Measurements from ENCODE around the gene PRKCA. TPM values are rescaled to one million over a fixed set of nuclear protein-coding genes. Genes with fewer than 3 reads are reported as not detected.
A peak's percentile ranks its signal among the peaks of the same experiment; 100 is the strongest.

Gene PRKCA
- total and polyA plus RNA-seq, 4 donors = 3.0 to 14.1 (median 5.4) TPM

DNA sequence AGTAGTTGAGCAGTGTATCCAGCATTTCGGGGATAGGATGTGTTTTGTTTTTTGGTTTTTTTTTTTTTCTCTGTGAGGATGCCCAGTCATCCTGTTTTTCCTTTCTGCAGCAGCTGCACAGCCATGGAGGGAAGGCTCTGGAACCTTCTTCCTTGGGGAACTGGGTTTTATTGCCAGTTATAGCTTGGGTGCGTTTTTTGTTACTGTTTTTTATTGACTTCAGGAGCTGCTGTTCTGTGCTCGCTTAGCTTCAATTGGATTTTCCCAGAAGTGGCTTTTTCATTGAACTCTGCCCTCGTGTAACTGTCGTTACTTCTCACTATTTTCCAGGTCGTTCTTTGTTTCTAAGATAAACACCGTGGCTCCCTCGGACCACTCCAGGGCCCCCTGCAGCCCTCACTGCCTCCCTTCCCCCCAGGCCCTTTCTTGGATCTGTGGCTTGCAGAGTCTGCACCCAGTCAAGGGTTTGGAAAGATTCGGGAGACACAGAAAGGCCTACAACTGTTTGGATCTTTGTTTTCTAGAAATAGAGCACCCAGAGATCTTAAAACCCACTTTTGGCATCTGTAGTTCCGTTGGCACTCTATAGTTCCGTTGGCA is 412.8 kb downstream of the PRKCA start (continued):
- TF ChIP-seq HNF4G (IDR thresholded peaks at IDR 0.05) (no peak), HNF4A (conservative IDR thresholded peaks at IDR 0.05) (no peak), RXRA (IDR thresholded peaks at IDR 0.05) (no peak), NR2F2 (IDR thresholded peaks at IDR 0.05) (no peak), GABPA (IDR thresholded peaks at IDR 0.05 in 1 of 2, conservative IDR thresholded peaks at IDR 0.05 in 1 of 2) (no peak), FOXA1 (IDR thresholded peaks at IDR 0.05) (no peak)
- TF ChIP-seq, protein P1, sequence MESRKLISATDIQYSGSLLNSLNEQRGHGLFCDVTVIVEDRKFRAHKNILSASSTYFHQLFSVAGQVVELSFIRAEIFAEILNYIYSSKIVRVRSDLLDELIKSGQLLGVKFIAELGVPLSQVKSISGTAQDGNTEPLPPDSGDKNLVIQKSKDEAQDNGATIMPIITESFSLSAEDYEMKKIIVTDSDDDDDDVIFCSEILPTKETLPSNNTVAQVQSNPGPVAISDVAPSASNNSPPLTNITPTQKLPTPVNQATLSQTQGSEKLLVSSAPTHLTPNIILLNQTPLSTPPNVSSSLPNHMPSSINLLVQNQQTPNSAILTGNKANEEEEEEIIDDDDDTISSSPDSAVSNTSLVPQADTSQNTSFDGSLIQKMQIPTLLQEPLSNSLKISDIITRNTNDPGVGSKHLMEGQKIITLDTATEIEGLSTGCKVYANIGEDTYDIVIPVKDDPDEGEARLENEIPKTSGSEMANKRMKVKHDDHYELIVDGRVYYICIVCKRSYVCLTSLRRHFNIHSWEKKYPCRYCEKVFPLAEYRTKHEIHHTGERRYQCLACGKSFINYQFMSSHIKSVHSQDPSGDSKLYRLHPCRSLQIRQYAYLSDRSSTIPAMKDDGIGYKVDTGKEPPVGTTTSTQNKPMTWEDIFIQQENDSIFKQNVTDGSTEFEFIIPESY (IDR thresholded peaks at IDR 0.05) = no peak

DNA sequence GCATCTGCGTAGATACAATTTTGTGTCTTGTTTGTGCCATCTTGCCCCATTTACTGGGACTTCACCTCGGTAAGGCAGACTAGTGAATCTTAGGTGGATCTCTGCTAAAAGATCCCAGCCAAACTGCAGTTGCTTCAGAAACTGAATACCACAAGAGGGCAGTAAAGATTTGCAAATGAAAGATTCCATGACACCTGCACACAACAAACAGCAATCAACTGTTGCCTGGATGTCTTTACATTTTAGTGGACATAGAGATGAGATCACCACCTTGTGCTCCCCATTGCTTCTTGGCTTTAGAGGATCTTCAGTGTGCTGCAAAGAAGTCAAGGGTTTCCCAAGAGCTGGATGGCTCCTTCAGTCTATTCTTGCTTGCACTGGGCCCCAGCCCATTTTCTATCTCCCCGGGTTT is 413.3 kb downstream of the PRKCA start:
- Histone ChIP-seq H3K36me3 (ENCODE audit: control insufficient read depth in 4 of 4, insufficient read depth in 3 of 4, low read depth in 1 of 4, low read length in 3 of 4) (no peaks in the 10 kb centered on the region), H3K9me3 (ENCODE audit: control insufficient read depth in 4 of 4, low read length in 3 of 4) (no peaks in the 10 kb centered on the region), H3K4me3 (ENCODE audit: low read depth in 1 of 3, low read length in 3 of 3) (no peak overlapping the region), H3K4me1 (ENCODE audit: control insufficient read depth in 4 of 4, insufficient read depth in 4 of 4, low read length in 3 of 4) (no peaks in the 10 kb centered on the region), H3K9ac (ENCODE audit: low read depth in 1 of 2, low read length in 2 of 2) (no peak overlapping the region), H3K27ac (ENCODE audit: low read depth in 1 of 2, low read length in 2 of 2) (no peak overlapping the region), H3K27me3 (ENCODE audit: control insufficient read depth in 4 of 4, insufficient read depth in 4 of 4, low read length in 3 of 4) (no peaks in the 10 kb centered on the region)
- no peak for DNase-seq (ENCODE audit: low spot score)
- 52% methylated on average over 3 of the region's 3 CpGs for WGBS
- TF ChIP-seq RAD21 (IDR thresholded peaks at IDR 0.05) (peak; percentile 88 to 89), HNF4G (IDR thresholded peaks at IDR 0.05) (no peak), NR2F2 (IDR thresholded peaks at IDR 0.05) (no peak), FOXA1 (IDR thresholded peaks at IDR 0.05) (no peak), HNF4A (conservative IDR thresholded peaks at IDR 0.05) (no peak)
- TF ChIP-seq, protein P2, sequence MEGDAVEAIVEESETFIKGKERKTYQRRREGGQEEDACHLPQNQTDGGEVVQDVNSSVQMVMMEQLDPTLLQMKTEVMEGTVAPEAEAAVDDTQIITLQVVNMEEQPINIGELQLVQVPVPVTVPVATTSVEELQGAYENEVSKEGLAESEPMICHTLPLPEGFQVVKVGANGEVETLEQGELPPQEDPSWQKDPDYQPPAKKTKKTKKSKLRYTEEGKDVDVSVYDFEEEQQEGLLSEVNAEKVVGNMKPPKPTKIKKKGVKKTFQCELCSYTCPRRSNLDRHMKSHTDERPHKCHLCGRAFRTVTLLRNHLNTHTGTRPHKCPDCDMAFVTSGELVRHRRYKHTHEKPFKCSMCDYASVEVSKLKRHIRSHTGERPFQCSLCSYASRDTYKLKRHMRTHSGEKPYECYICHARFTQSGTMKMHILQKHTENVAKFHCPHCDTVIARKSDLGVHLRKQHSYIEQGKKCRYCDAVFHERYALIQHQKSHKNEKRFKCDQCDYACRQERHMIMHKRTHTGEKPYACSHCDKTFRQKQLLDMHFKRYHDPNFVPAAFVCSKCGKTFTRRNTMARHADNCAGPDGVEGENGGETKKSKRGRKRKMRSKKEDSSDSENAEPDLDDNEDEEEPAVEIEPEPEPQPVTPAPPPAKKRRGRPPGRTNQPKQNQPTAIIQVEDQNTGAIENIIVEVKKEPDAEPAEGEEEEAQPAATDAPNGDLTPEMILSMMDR (IDR thresholded peaks at IDR 0.05; ENCODE audit: low read depth, low read length, missing input control) = peak; percentile 75
- TF ChIP-seq, protein P3, sequence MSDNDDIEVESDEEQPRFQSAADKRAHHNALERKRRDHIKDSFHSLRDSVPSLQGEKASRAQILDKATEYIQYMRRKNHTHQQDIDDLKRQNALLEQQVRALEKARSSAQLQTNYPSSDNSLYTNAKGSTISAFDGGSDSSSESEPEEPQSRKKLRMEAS (IDR thresholded peaks at IDR 0.05) = no peak
- TF ChIP-seq, protein P4, sequence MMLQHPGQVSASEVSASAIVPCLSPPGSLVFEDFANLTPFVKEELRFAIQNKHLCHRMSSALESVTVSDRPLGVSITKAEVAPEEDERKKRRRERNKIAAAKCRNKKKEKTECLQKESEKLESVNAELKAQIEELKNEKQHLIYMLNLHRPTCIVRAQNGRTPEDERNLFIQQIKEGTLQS (IDR thresholded peaks at IDR 0.05) = peak; percentile 21

DNA sequence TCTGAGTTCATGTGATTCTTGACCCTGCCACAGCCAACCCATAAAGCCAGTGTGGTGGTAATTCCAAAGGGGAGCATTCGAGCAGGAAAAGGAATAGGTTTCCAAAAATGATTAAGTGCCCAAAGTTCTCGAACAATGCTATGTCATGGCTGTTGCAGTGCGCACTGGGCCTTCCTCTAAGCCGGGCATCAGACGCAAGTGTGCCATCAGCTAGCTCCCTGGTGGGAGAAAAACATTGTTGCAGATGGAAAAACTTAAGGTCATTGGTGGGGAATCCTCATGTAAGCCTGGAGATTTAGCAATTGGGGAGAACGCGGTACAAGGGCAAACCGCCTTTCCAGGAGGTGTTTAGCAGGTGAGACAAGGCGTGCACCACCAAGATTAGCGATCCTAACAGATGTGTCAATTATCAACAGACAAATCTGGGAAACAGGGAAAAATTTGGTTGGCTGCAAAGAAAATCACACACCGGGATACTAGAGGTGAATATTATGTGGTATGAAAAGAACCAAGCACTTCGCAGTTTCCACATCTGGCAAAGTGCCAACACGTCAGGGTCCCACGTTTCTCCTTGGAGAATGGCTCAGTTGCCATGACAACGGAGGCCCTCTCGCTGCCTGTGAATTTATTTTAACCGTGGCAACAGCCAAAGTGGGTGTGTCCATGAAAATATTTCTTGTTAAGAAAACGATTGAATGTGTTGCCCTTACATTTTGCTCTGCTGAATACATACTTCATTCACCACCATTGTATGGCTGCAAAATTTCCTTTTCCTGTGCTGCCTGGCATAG is 414.0 kb downstream of the PRKCA start:
- TF ChIP-seq EGR1 (IDR thresholded peaks at IDR 0.05; ENCODE audit: low read depth in 2 of 2) = no peak
- no peak for TF ChIP-seq FOXA2 (IDR thresholded peaks at IDR 0.05)
- no peak for TF ChIP-seq GABPA (IDR thresholded peaks at IDR 0.05 in 1 of 2, conservative IDR thresholded peaks at IDR 0.05 in 1 of 2)
- TF ChIP-seq, protein P3 (IDR thresholded peaks at IDR 0.05) = no peak
- TF ChIP-seq, protein P2 (IDR thresholded peaks at IDR 0.05; ENCODE audit: low read depth, low read length, missing input control) = no peak
- TF ChIP-seq FOXA1 (IDR thresholded peaks at IDR 0.05) = no peak
- no peak for TF ChIP-seq RXRA (IDR thresholded peaks at IDR 0.05)
- no peak for TF ChIP-seq NR2F2 (IDR thresholded peaks at IDR 0.05)
- no peak for TF ChIP-seq YY1 (IDR thresholded peaks at IDR 0.05)
- TF ChIP-seq JUND (IDR thresholded peaks at IDR 0.05) = no peak
- no peak for TF ChIP-seq RAD21 (IDR thresholded peaks at IDR 0.05)
- TF ChIP-seq, protein P4 (IDR thresholded peaks at IDR 0.05) = no peak
- no peak for TF ChIP-seq HNF4A (conservative IDR thresholded peaks at IDR 0.05)
- Histone ChIP-seq H3K9ac (ENCODE audit: low read depth in 1 of 2, low read length in 2 of 2) (no peak overlapping the region), H3K27me3 (ENCODE audit: control insufficient read depth in 4 of 4, insufficient read depth in 4 of 4, low read length in 3 of 4) (no peaks in the 10 kb centered on the region), H3K36me3 (ENCODE audit: control insufficient read depth in 4 of 4, insufficient read depth in 3 of 4, low read depth in 1 of 4, low read length in 3 of 4) (no peaks in the 10 kb centered on the region), H3K4me1 (ENCODE audit: control insufficient read depth in 4 of 4, insufficient read depth in 4 of 4, low read length in 3 of 4) (no peaks in the 10 kb centered on the region), H3K4me3 (ENCODE audit: low read depth in 1 of 3, low read length in 3 of 3) (no peak overlapping the region), H3K9me3 (ENCODE audit: control insufficient read depth in 4 of 4, low read length in 3 of 4) (no peaks in the 10 kb centered on the region), H3K27ac (ENCODE audit: low read depth in 1 of 2, low read length in 2 of 2) (no peak overlapping the region)
- WGBS = 83% methylated on average over 18 of the region's 18 CpGs
- DNase-seq (ENCODE audit: low spot score) = no peak

All from liver (tissue), 9 donors.